Glomerular endothelial cell (primary cell): ENCODE results near the gene SLC7A1. TPM values are rescaled to one million over a fixed set of nuclear protein-coding genes. Genes with fewer than 3 reads are reported as not detected.

ENCODE experiments used
- DNase-seq: peaks from one replicate; pipeline ENCODE4 v3.0.0-alpha.2; 2011; ENCODE audit warnings: low read depth, low spot score; ENCODE audit errors: extremely low read depth
- total RNA-seq: library from RNA; depleted of rRNA; stranded (reverse); fragments of >200 nt; gene quantifications from 2 replicates; pipeline ENCODE4 v1.2.3, GENCODE V29; 2015

The SLC7A1 gene
- total RNA-seq, 1 donor from 2014 or later = 42.9 TPM

DNA sequence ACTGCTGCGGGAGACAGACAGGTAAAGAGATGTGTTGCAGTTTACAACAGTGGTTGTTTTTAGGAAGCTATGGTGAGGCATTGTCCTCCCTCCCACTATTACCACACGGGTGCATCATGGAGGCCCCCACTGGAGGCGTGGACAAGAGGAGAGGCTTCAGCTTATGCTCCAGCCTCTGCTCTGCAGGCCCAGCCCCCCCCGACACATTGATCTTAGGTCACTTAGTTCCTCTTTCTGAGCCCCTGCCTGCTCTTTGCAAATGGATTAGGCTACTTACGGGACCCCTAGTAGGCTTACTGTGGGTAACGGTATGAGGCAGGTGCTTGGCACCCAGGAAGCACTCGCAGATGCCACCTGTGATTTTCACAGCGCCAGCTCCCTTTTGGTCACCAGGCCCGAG, 123.9 kb downstream of the SLC7A1 start:
- no peak for DNase-seq

DNA sequence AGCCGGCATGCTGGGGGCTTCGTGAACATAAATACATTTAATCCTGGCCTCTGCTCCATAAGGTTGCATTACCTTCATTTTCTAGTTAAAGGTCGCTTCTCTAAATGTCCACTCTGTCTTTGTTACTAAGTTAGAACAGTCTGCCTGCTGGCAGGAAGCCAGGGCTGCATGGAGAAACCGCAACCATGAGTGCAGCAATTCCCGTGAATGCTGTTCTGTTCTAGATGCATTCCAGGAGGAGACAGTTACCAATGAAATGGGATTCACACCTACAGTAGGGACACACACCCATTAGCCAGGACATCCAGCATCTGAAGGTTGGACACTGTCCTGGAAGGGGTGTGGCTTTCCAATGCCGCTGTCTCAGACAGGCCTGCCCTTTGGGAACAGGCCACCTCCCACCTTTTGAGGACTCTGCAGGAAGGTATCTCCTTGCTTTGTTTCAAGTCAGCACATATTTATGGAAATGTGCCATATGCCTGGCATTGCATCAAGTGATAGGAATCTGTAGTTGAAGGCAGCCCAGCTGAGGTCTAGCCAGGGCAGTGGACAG, 129.7 kb downstream of the SLC7A1 start:
- no peak for DNase-seq

- no peak for DNase-seq
Observed at GRCh38 chr13:29464105-29464679, 131.3 kb downstream of the SLC7A1 start.

GRCh38 chr13:29459813-29460355, 135.6 kb downstream of the SLC7A1 start:
- DNase-seq = no peak
